Mesenchymal stem cell (in vitro differentiated cells and primary cell): Measurements from ENCODE around the gene BCL7C.

Experiments
- DNase-seq: peaks from one replicate; pipeline ENCODE4 v3.0.0-alpha.2; 2013
- H2AFZ ChIP-seq: one replicate; pipeline ENCODE4 v1.6.1; 2013; ENCODE audit warnings: low read depth, mild to moderate bottlenecking, control low read depth, inconsistent platforms, low read length, moderate library complexity
- H2AK5ac ChIP-seq: 2 replicates; pipeline ENCODE4 v1.6.1; 2013; ENCODE audit warnings: low read length, moderate library complexity, mild to moderate bottlenecking, inconsistent platforms; ENCODE audit not compliant: severe bottlenecking
- H2BK120ac ChIP-seq: one replicate; pipeline ENCODE4 v1.6.1; 2013; ENCODE audit warnings: low read depth, mild to moderate bottlenecking, inconsistent platforms, low read length, moderate library complexity
- H2BK12ac ChIP-seq, 2 experiments: one replicate each; pipeline ENCODE4 v1.6.1; 2013; ENCODE audit warnings: inconsistent platforms in 2 of 2, low read length in 2 of 2, mild to moderate bottlenecking in 2 of 2, moderate library complexity in 2 of 2, control low read depth in 1 of 2
- H2BK15ac ChIP-seq: one replicate; pipeline ENCODE4 v1.6.1; 2013; ENCODE audit warnings: mild to moderate bottlenecking, low read depth, inconsistent platforms; ENCODE audit not compliant: poor library complexity, severe bottlenecking
- H2BK5ac ChIP-seq: 2 replicates; pipeline ENCODE4 v1.6.1; 2013; ENCODE audit warnings: low read depth, mild to moderate bottlenecking, low read length, control low read depth, inconsistent platforms; ENCODE audit not compliant: poor library complexity, severe bottlenecking
- H3K14ac ChIP-seq, 2 experiments: one replicate each; pipeline ENCODE4 v1.6.1; 2013; ENCODE audit warnings: inconsistent platforms in 2 of 2, low read length in 2 of 2, control low read depth in 1 of 2, mild to moderate bottlenecking in 1 of 2, moderate library complexity in 1 of 2
- H3K18ac ChIP-seq, 2 experiments: one replicate each; pipeline ENCODE4 v1.6.1; 2013; ENCODE audit warnings: inconsistent platforms in 2 of 2, low read length in 2 of 2, control low read depth in 1 of 2, low read depth in 1 of 2, mild to moderate bottlenecking in 1 of 2
- H3K23ac ChIP-seq, 2 experiments: one replicate each; pipeline ENCODE4 v1.6.1; 2013; ENCODE audit warnings: inconsistent platforms in 2 of 2, low read length in 2 of 2, mild to moderate bottlenecking in 2 of 2, moderate library complexity in 2 of 2, control low read depth in 1 of 2
- H3K27ac ChIP-seq: 2 replicates; pipeline ENCODE4 v1.5.1; 2013; ENCODE audit warnings: mild to moderate bottlenecking, moderate library complexity, low read length, control low read depth, inconsistent platforms; ENCODE audit not compliant: poor library complexity, severe bottlenecking
- H3K27me3 ChIP-seq, 2 experiments: 2 replicates each; pipeline versions ENCODE4 v1.6.1 to v1.7.0; 2013; ENCODE audit warnings: low read length in 2 of 2, mild to moderate bottlenecking in 2 of 2, moderate library complexity in 2 of 2, control low read depth in 1 of 2, inconsistent platforms in 1 of 2; ENCODE audit not compliant: control insufficient read depth in 1 of 2, insufficient read depth in 1 of 2
- H3K36me3 ChIP-seq, 2 experiments: 2 replicates each; pipeline versions ENCODE4 v1.6.1 to v1.7.0; 2013; ENCODE audit warnings: low read length in 2 of 2, control low read depth in 1 of 2, inconsistent platforms in 1 of 2, low read depth in 1 of 2, mild to moderate bottlenecking in 1 of 2; ENCODE audit not compliant: insufficient read depth in 2 of 2, control insufficient read depth in 1 of 2
- H3K4ac ChIP-seq, 2 experiments: one replicate each; pipeline ENCODE4 v1.6.1; 2013; ENCODE audit warnings: inconsistent platforms in 2 of 2, low read length in 2 of 2, mild to moderate bottlenecking in 2 of 2, moderate library complexity in 2 of 2, control low read depth in 1 of 2, low read depth in 1 of 2
- H3K4me1 ChIP-seq: 2 replicates; pipeline ENCODE4 v1.6.1; 2013; ENCODE audit warnings: low read depth, low read length, control low read depth; ENCODE audit not compliant: control insufficient read depth, insufficient read depth
- H3K4me2 ChIP-seq: 2 replicates; pipeline ENCODE4 v1.6.1; 2013; ENCODE audit warnings: low read length, mild to moderate bottlenecking, inconsistent platforms; ENCODE audit not compliant: poor library complexity, severe bottlenecking
- H3K4me3 ChIP-seq, 2 experiments: 2 replicates each; pipeline versions ENCODE4 v1.5.1 to v1.7.0; 2013; ENCODE audit warnings: low read length in 2 of 2, mild to moderate bottlenecking in 2 of 2, control low read depth in 1 of 2, low read depth in 1 of 2; ENCODE audit not compliant: insufficient read depth in 1 of 2
- H3K79me1 ChIP-seq: replicated peaks from 2 replicates; pipeline ENCODE4 v1.6.1; 2013; ENCODE audit warnings: mild to moderate bottlenecking, control low read depth, low read length, inconsistent platforms; ENCODE audit not compliant: poor library complexity, severe bottlenecking
- H3K9ac ChIP-seq: 2 replicates; pipeline ENCODE4 v1.7.0; 2013; ENCODE audit warnings: mild to moderate bottlenecking, low read length, moderate library complexity
- H3K9me3 ChIP-seq: 2 replicates; pipeline ENCODE4 v1.7.0; 2013; ENCODE audit warnings: mild to moderate bottlenecking, low read length; ENCODE audit not compliant: control insufficient read depth
- H4K8ac ChIP-seq: one replicate; pipeline ENCODE4 v1.6.1; 2013; ENCODE audit warnings: inconsistent platforms, mild to moderate bottlenecking, low read length, moderate library complexity
- H4K91ac ChIP-seq: one replicate; pipeline ENCODE4 v1.6.1; 2013; ENCODE audit warnings: mild to moderate bottlenecking, low read length, inconsistent platforms
- WGBS: methylation state at CpG from one replicate; pipeline ENCODE4 v1.1.7; 2013; ENCODE audit warnings: mixed read lengths; 5-methylcytosine and 5-hydroxymethylcytosine counted together

BCL7C gene

DNA sequence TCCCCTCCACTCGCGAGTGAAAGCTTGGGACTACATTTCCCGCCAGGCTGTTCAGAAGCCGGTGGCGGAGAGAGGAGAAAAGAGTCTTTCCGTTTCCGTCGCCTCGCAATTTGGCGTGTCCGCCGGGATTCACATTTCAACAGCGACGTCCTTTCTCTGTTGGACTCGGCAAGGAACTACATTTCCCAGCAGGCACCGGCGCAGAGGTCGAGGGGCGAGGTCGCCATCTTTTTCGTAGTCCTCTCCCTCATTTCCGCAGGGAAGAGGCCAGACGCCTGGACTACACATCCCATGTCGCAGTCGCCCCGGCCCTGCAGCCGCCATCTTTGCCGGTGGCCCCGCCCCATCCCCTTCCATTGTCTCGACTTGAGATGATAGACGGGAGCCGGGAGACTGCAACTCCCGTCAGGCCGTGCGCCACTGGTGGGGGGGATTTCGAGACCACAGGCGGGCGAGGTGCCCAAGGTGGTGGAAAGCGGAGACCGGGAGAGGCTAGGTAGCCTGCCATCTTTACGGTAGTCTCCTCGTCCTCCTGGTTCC is 28.6 kb upstream of the BCL7C start:
- no peak overlapping the region for H2BK120ac ChIP-seq
- peak overlapping the region; percentile 79 to 99 for H3K4me3 ChIP-seq
- H2AFZ ChIP-seq = peak overlapping the region; percentile 55
- no peaks in the 10 kb centered on the region for H3K27me3 ChIP-seq
- peak overlapping the region; percentile 2 for H2BK5ac ChIP-seq
- DNase-seq = peak; percentile 100
- peaks cover 22% of the 10 kb centered on the region for H3K4me1 ChIP-seq
- H3K36me3 ChIP-seq = peaks cover 17 to 25% of the 10 kb centered on the region in 2 experiments
- 0% methylated on average over 40 of the region's 42 CpGs for WGBS
- H3K4ac ChIP-seq = peak overlapping the region; percentile 35 to 92
- peak overlapping the region in 1 of 2 experiments; percentile 7 for H2BK12ac ChIP-seq
- H2BK15ac ChIP-seq = no peak overlapping the region
- peak overlapping the region; percentile 86 for H3K4me2 ChIP-seq
- peak overlapping the region; percentile 66 for H4K8ac ChIP-seq
- H3K27ac ChIP-seq = peak overlapping the region; percentile 88
- no peaks in the 10 kb centered on the region for H3K9me3 ChIP-seq
- peaks cover 24% of the 10 kb centered on the region for H3K79me1 ChIP-seq
- H2AK5ac ChIP-seq = no peak overlapping the region
- H3K9ac ChIP-seq = peak overlapping the region; percentile 95
- H4K91ac ChIP-seq = peak overlapping the region; percentile 88
- H3K18ac ChIP-seq = peak overlapping the region; percentile 78 to 96
- no peak overlapping the region for H3K14ac ChIP-seq
- H3K23ac ChIP-seq = no peak overlapping the region

GRCh38 chr16:30921748-30922419 is 28.0 kb upstream of the BCL7C start:
- Histone ChIP-seq H3K4ac (peak overlapping the region; percentile 49 to 69), H3K9ac (peak overlapping the region; percentile 95), H3K36me3 (peaks cover 11 to 19% of the 10 kb centered on the region in 2 experiments), H3K27me3 (no peaks in the 10 kb centered on the region), H3K14ac (peak overlapping the region in 1 of 2 experiments; percentile 28), H3K9me3 (no peaks in the 10 kb centered on the region), H2BK120ac (no peak overlapping the region), H4K91ac (peak overlapping the region; percentile 40), H2BK15ac (no peak overlapping the region), H2BK12ac (peak overlapping the region in 1 of 2 experiments; percentile 33), H3K4me2 (peak overlapping the region; percentile 86), H3K27ac (peak overlapping the region; percentile 87), H2AFZ (no peak overlapping the region), H3K79me1 (peaks cover 18% of the 10 kb centered on the region), H3K4me1 (peaks cover 17% of the 10 kb centered on the region), H3K18ac (peak overlapping the region; percentile 40 to 94), H2AK5ac (no peak overlapping the region), H4K8ac (peak overlapping the region; percentile 24), H3K23ac (no peak overlapping the region), H3K4me3 (peak overlapping the region; percentile 57 to 99), H2BK5ac (peak overlapping the region; percentile 48)
- DNase-seq = peak; percentile 97
- WGBS = under 1% methylated on average over 37 of the region's 37 CpGs

- H3K14ac ChIP-seq = no peak overlapping the region
- no peak overlapping the region for H2BK120ac ChIP-seq
- no peak overlapping the region for H2AK5ac ChIP-seq
- peaks cover 6 to 14% of the 10 kb centered on the region in 2 experiments for H3K36me3 ChIP-seq
- H3K4me2 ChIP-seq = peak overlapping the region; percentile 86
- peaks cover 13% of the 10 kb centered on the region for H3K79me1 ChIP-seq
- no peak overlapping the region for H2AFZ ChIP-seq
- H2BK5ac ChIP-seq = no peak overlapping the region
- peak overlapping the region; percentile 31 for H4K8ac ChIP-seq
- H2BK12ac ChIP-seq = no peak overlapping the region
- H3K23ac ChIP-seq = no peak overlapping the region
- H3K4ac ChIP-seq = no peak overlapping the region
- DNase-seq = no peak
- WGBS = 4% methylated on average over 4 of the region's 6 CpGs
- peaks cover 16% of the 10 kb centered on the region for H3K4me1 ChIP-seq
- H2BK15ac ChIP-seq = no peak overlapping the region
- H3K27ac ChIP-seq = no peak overlapping the region
- H3K4me3 ChIP-seq = peak overlapping the region in 1 of 2 experiments; percentile 99
- no peak overlapping the region for H3K18ac ChIP-seq
- H3K9ac ChIP-seq = peak overlapping the region; percentile 95
- H3K27me3 ChIP-seq = no peaks in the 10 kb centered on the region
- no peak overlapping the region for H4K91ac ChIP-seq
- no peaks in the 10 kb centered on the region for H3K9me3 ChIP-seq
Observed at GRCh38 chr16:30921459-30921747, 27.5 kb upstream of the BCL7C start.

DNA sequence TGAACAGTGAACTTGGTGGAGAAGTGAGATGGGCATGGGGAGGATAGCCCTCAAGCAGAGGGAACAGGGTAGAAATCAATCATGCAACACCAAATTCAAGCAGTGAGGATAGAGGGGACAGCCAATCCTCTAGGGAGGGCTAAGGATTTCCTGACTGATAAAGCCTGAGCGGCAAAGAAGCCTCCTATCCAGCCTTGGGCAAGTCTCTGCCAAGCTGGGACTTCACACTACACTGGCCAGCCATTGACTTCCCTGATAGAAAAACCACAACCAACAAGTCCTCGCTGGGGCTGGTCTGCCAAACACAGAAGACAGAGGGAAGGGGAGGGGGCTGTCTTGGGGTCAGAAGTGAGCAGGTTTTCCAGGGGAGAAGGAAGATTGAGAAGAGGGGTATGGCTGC is 27.0 kb upstream of the BCL7C start:
- H2AFZ ChIP-seq = no peak overlapping the region
- no peak overlapping the region for H2BK12ac ChIP-seq
- no peak overlapping the region for H3K4me3 ChIP-seq
- no peak overlapping the region for H3K18ac ChIP-seq
- H2BK15ac ChIP-seq = no peak overlapping the region
- H3K27ac ChIP-seq = no peak overlapping the region
- H2AK5ac ChIP-seq = peak overlapping the region; percentile 31
- H4K8ac ChIP-seq = peak overlapping the region; percentile 45
- H3K27me3 ChIP-seq = no peaks in the 10 kb centered on the region
- DNase-seq = no peak
- H3K79me1 ChIP-seq = peaks cover 12% of the 10 kb centered on the region
- no peak overlapping the region for H2BK5ac ChIP-seq
- peak overlapping the region; percentile 95 for H3K9ac ChIP-seq
- peaks cover under 1 to 9% of the 10 kb centered on the region in 2 experiments for H3K36me3 ChIP-seq
- no peaks in the 10 kb centered on the region for H3K9me3 ChIP-seq
- no peak overlapping the region for H3K4me2 ChIP-seq
- H3K4ac ChIP-seq = no peak overlapping the region
- 100% methylated on average over 1 of the region's 2 CpGs for WGBS
- H3K14ac ChIP-seq = no peak overlapping the region
- H2BK120ac ChIP-seq = no peak overlapping the region
- peaks cover 15% of the 10 kb centered on the region for H3K4me1 ChIP-seq
- H3K23ac ChIP-seq = no peak overlapping the region
- no peak overlapping the region for H4K91ac ChIP-seq
